HepG2 (cell line): ENCODE results near the gene AKR7A3. TPM values are rescaled to one million over a fixed set of nuclear protein-coding genes. Genes with fewer than 3 reads are reported as not detected.

Source experiments
- ATAC-seq: fragments of 200-7000 bp; cut with Tn5 transposase; 3 replicates; pipeline ENCODE4 v1.9.1; 2020; ENCODE audit warnings: mild to moderate bottlenecking, moderate library complexity
- BruUV-seq: library from RNA; stranded (reverse); fragments of 400-500 nt; replicated peaks from 2 replicates; lab custom pipeline; 2021; lab: Mats Ljungman, UMichigan
- CTCF ChIA-PET: fragments of 300-600 bp; formaldehyde crosslinking; extraction: SDS; loops from one replicate; lab custom pipeline; 2021; ENCODE audit warnings: low total read pairs, inconsistent platforms, low intra/inter-chr PET ratio; lab: Yijun Ruan, JAX
- POLR2A ChIA-PET: fragments of 350-600 bp; sonication (Branson Sonifier 250); formaldehyde crosslinking; loops from one replicate; lab custom pipeline; 2020; ENCODE audit warnings: antibody characterized with exemption, inconsistent platforms; lab: Yijun Ruan, JAX
- DNase-seq: peaks from one replicate; pipeline ENCODE4 v3.0.0-alpha.2; 2015; ENCODE audit warnings: low spot score
- FAIRE-seq: peaks from 3 replicates; lab custom pipeline; 2011; peaks lifted over from hg19 to GRCh38; lab: Jason Lieb, UNC
- H2AFZ ChIP-seq: one replicate; pipeline ENCODE4 v1.6.1; 2011; ENCODE audit warnings: low read length, inconsistent platforms
- H3K27ac ChIP-seq: fragments of 300-600 bp; 3 replicates; pipeline ENCODE4 v1.8.0; 2011; ENCODE audit warnings: mixed run types, mild to moderate bottlenecking, mixed read lengths, low read length, inconsistent platforms; ENCODE audit not compliant: insufficient read depth; ENCODE audit errors: extremely low read length
- H3K27me3 ChIP-seq, 2 experiments: fragments of 200-600 bp in 1 of 2; 2 replicates in 1 of 2; 3 replicates in 1 of 2; pipeline versions ENCODE4 v1.6.0 to v1.8.0; 2011; ENCODE audit warnings: low read length in 2 of 2, mild to moderate bottlenecking in 2 of 2, moderate library complexity in 2 of 2, inconsistent platforms in 1 of 2; ENCODE audit not compliant: insufficient read depth in 2 of 2, control insufficient read depth in 1 of 2
- H3K36me3 ChIP-seq, 2 experiments: fragments of 200-600 bp in 1 of 2; replicated peaks in 1 of 2; 2 replicates in 1 of 2; 3 replicates in 1 of 2; pipeline versions ENCODE4 v1.5.1 to v1.8.0; 2011; ENCODE audit warnings: low read length in 2 of 2, inconsistent platforms in 1 of 2; ENCODE audit not compliant: insufficient read depth in 2 of 2, control insufficient read depth in 1 of 2
- H3K4me1 ChIP-seq: 2 replicates; pipeline ENCODE4 v1.5.1; 2012; ENCODE audit warnings: low read length, inconsistent platforms; ENCODE audit not compliant: insufficient read depth
- H3K4me2 ChIP-seq: 2 replicates; pipeline ENCODE4 v1.6.0; 2011; ENCODE audit warnings: low read depth, low read length, inconsistent platforms
- H3K4me3 ChIP-seq, 3 experiments: fragments of 200-600 bp in 1 of 3; sonication (generic), shearing (Covaris generic) in 1 of 3; replicated peaks in 1 of 3; 2 replicates each; pipeline ENCODE4 v1.5.1; 2011 to 2016; ENCODE audit warnings: low read length in 3 of 3, inconsistent platforms in 2 of 3, low read depth in 2 of 3, mild to moderate bottlenecking in 2 of 3, control low read depth in 1 of 3, mixed read lengths in 1 of 3; ENCODE audit not compliant: insufficient read depth in 1 of 3
- H3K79me2 ChIP-seq: one replicate; pipeline ENCODE4 v1.6.1; 2011; ENCODE audit warnings: low read length, inconsistent platforms; ENCODE audit not compliant: insufficient read depth
- H3K9ac ChIP-seq: 2 replicates; pipeline ENCODE4 v1.6.0; 2011; ENCODE audit warnings: mild to moderate bottlenecking, low read depth, low read length, inconsistent platforms; ENCODE audit not compliant: insufficient read depth
- H3K9me3 ChIP-seq: 2 replicates; pipeline ENCODE4 v1.5.1; 2012; ENCODE audit warnings: mild to moderate bottlenecking, low read length
- H4K20me1 ChIP-seq: 2 replicates; pipeline ENCODE4 v1.6.0; 2011; ENCODE audit warnings: inconsistent platforms, mild to moderate bottlenecking, low read length, moderate library complexity; ENCODE audit not compliant: insufficient read depth
- AGO2 ChIP-seq: fragments of 200-400 bp; formaldehyde crosslinking; optimal IDR thresholded peaks from 2 replicates; pipeline ENCODE3; 2017; ENCODE audit warnings: mild to moderate bottlenecking, low read depth, low read length, moderate library complexity
- ATF4 ChIP-seq, 2 experiments: fragments of 450-650 bp in 1 of 2; sonication (generic) in 1 of 2; formaldehyde crosslinking; IDR thresholded peaks; 2 replicates each; pipeline versions ENCODE4 v1.5.0 to v1.8.0; 2020 to 2022; ENCODE audit warnings: mild to moderate bottlenecking in 1 of 2, missing genetic modification reagents in 1 of 2
- NFIC ChIP-seq: IDR thresholded peaks from 2 replicates; pipeline ENCODE4 v1.6.1; 2012; ENCODE audit warnings: mild to moderate bottlenecking, low read length, inconsistent platforms
- RBFOX2 ChIP-seq: fragments of 200-400 bp; formaldehyde crosslinking; IDR thresholded peaks from 2 replicates; pipeline ENCODE4 v1.6.1; 2017; ENCODE audit warnings: low read depth, mild to moderate bottlenecking, low read length
- SUZ12 ChIP-seq: fragments of 150-350 bp; IDR thresholded peaks from 2 replicates; pipeline ENCODE4 v1.6.1; 2014; ENCODE audit warnings: low read depth, low read length
- ZNF564 ChIP-seq: sonication (generic); formaldehyde crosslinking; IDR thresholded peaks from 2 replicates; pipeline ENCODE4 v1.8.1; 2023; ENCODE audit warnings: mild to moderate bottlenecking, missing genetic modification reagents
- ZNF768 ChIP-seq: sonication (generic); formaldehyde crosslinking; IDR thresholded peaks from 2 replicates; pipeline ENCODE4 v1.4.0; 2020; ENCODE audit warnings: missing genetic modification reagents
- WGBS: methylation state at CpG from one replicate; pipeline ENCODE4 v1.1.6; 2017; ENCODE audit warnings: low lambda C conversion rate; 5-methylcytosine and 5-hydroxymethylcytosine counted together
- in situ Hi-C: cut with HindIII; loops from 2 replicates; pipeline ENCODE4 v1.10.0; 2017; ENCODE audit warnings: low pct_unique_long_range_greater_than_20kb; ENCODE audit not compliant: extremely low pct_ligation_motif_present
- intact Hi-C: fragments of 100-400 bp; cut with micrococcal nuclease; formaldehyde crosslinking; loops from one replicate; pipeline ENCODE4 v1.10.0; 2022; ENCODE audit not compliant: unreplicated experiment
- polyA plus RNA-seq, 8 experiments: library from polyadenylated mRNA; depleted of rRNA in 3 of 8; stranded (reverse) in 7 of 8; unstranded in 1 of 8; fragments of >200 nt; fragmentation: Illumina TruSeq in 4 of 8; extraction: Trizol in 4 of 8; gene quantifications; 2 replicates each; pipeline versions ENCODE4 v1.2.1 to v1.2.3, GENCODE V29; 2011 to 2016; ENCODE audit warnings: low read depth in 4 of 8, missing spikeins in 1 of 8, mixed read lengths in 1 of 8; ENCODE audit not compliant: insufficient read depth in 1 of 8
- total RNA-seq, 5 experiments: library from RNA; depleted of rRNA; stranded (reverse); fragments of >200 nt; fragmentation: Illumina TruSeq; extraction: Trizol; gene quantifications; 2 replicates each; pipeline ENCODE4 v1.2.3, GENCODE V29; 2016; ENCODE audit warnings: low read depth in 1 of 5

AKR7A3 gene
- total and polyA plus RNA-seq, 2 of the 13 experiments (the other 11 are each of a cell fraction or from before 2014, with no cell fraction given): 0.58 to 1.00 TPM

- no TSS peak for BruUV-seq
- DNase-seq (no peak), ATAC-seq (no peak; the same call in 2 of the 3 replicates), FAIRE-seq (no peak)
- Histone ChIP-seq H3K4me2 (no peak overlapping the region), H3K9ac (no peak overlapping the region), H2AFZ (no peak overlapping the region), H3K27ac (no peak overlapping the region), H3K9me3 (no peaks in the 10 kb centered on the region), H3K4me3 (no peak overlapping the region), H3K27me3 (no peaks in the 10 kb centered on the region), H4K20me1 (no peaks in the 10 kb centered on the region), H3K36me3 (peaks cover 16 to 40% of the 10 kb centered on the region in 2 experiments), H3K4me1 (no peaks in the 10 kb centered on the region), H3K79me2 (no peaks in the 10 kb centered on the region)
- TF ChIP-seq SUZ12 (no peak), AGO2 (peak; percentile 86), RBFOX2 (0 out of 2 replicates have a peak, but pooled peaks have one; percentile 20), ZNF564 (CRISPR knock-in tag) (no peak)
- intact Hi-C loops: no loop called here
- WGBS: 95% methylated on average over 7 of the region's 18 CpGs
- ChIA-PET CTCF (no interaction called here), POLR2A (no interaction called here)
- in situ Hi-C loops: no loop called here
Observed at GRCh38 chr1:19328486-19328885, 39.9 kb upstream of the AKR7A3 start.

- Histone ChIP-seq H4K20me1 (no peaks in the 10 kb centered on the region), H3K36me3 (peaks cover 16 to 40% of the 10 kb centered on the region in 2 experiments), H3K4me3 (no peak overlapping the region), H3K9ac (no peak overlapping the region), H3K4me2 (no peak overlapping the region), H3K27ac (no peak overlapping the region), H3K79me2 (no peaks in the 10 kb centered on the region), H3K4me1 (no peaks in the 10 kb centered on the region), H3K9me3 (no peaks in the 10 kb centered on the region), H2AFZ (no peak overlapping the region), H3K27me3 (no peaks in the 10 kb centered on the region)
- FAIRE-seq (no peak), DNase-seq (no peak), ATAC-seq (no peak)
- TF ChIP-seq NFIC: no peak
- TF ChIP-seq ATF4 (CRISPR knock-in tag; IDR thresholded peaks at IDR 0.05): no peak
- peak; percentile 94 for TF ChIP-seq ZNF768 (CRISPR knock-in tag)
- in situ Hi-C loops (no loop called here), intact Hi-C loops (no loop called here)
- ChIA-PET CTCF (no interaction called here), POLR2A (no interaction called here)
- WGBS: 96% methylated on average over 7 of the region's 9 CpGs
- TSS peak; percentile 33 for BruUV-seq
Observed at GRCh38 chr1:19327736-19328135, 39.2 kb upstream of the AKR7A3 start.
